ENCODE data around the gene MEIOSIN. TPM values are rescaled to one million over a fixed set of nuclear protein-coding genes. Genes with fewer than 3 reads are reported as not detected.
"Not testable (repeated sequence)": the region's sequence is repeated elsewhere in the genome, so short reads cannot be mapped to it uniquely, and the experiment has no call there.

Gene MEIOSIN
- total RNA-seq, result not detected in 2 replicates
- long read RNA-seq, result 0 reads

DNA sequence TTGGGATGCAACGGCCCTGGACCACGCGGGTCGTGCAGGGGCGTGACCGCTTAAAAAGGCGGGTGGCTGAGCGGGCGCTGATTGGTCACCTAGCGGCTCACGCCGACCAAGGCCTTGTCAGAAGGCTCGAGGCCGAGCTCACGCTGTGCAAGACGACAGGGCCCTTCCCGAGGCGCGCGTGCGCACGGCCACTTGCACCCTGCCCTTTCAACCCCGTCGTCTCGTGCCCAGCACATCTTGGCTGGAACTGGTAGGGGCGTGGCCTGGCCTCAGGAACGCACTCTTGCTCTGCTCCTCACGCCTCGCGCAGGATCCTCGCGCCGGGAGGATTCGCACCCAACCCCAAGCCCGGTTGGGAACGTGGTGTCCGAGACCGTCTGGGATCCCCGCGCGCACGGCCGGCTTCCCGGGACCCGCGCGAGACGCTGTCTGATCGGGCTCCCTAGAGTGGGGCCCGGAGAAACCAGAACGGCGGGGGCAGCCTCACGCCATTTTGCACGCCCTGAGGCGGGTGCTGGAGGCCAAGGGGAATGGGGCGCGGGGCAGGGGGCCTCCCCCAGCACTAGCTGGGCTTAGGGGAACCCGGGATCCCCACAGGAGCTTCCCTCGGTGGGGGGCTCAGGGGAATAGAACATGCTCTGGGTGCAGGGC, at the start of gene MEIOSIN:
MEIOSIN (plus strand) TSS at position 280 of the 651 bp plus-strand sequence. CDS start 1,938 bp downstream, outside the sequence.
- H3K27ac Mint-ChIP-seq (ENCODE audit: unreplicated experiment), result no peak within 1 kb of the TSS
- H3K9me3 Mint-ChIP-seq (ENCODE audit: unreplicated experiment), result no peaks in the 10 kb centered on the region
- no peak for DNase-seq (ENCODE audit: extremely low spot score, unreplicated experiment)
- H3K36me3 Mint-ChIP-seq (ENCODE audit: unreplicated experiment), result no peaks in the 10 kb centered on the region
- H3K4me3 Mint-ChIP-seq (ENCODE audit: unreplicated experiment), result no peak within 1 kb of the TSS
- no peaks in the 10 kb centered on the region for H3K27me3 Mint-ChIP-seq (ENCODE audit: unreplicated experiment)
- TF ChIP-seq CTCF (IDR thresholded peaks at IDR 0.05), result no peak
- H3K4me1 Mint-ChIP-seq (ENCODE audit: unreplicated experiment), result peaks cover 12% of the 10 kb centered on the region

- H3K4me3 Mint-ChIP-seq (ENCODE audit: unreplicated experiment); H3K27me3 Mint-ChIP-seq (ENCODE audit: unreplicated experiment); H3K27ac Mint-ChIP-seq (ENCODE audit: unreplicated experiment); DNase-seq (ENCODE audit: extremely low spot score, unreplicated experiment); H3K9me3 Mint-ChIP-seq (ENCODE audit: unreplicated experiment); H3K4me1 Mint-ChIP-seq (ENCODE audit: unreplicated experiment): not testable (repeated sequence)
- peaks cover 20% of the 10 kb centered on the region for H3K36me3 Mint-ChIP-seq (ENCODE audit: unreplicated experiment)
Measured at GRCh38 chr19:45685045-45685444, 48.2 kb upstream of the MEIOSIN start.

- H3K4me3 Mint-ChIP-seq (ENCODE audit: unreplicated experiment), result no peak overlapping the region
- no peak for TF ChIP-seq CTCF (IDR thresholded peaks at IDR 0.05)
- DNase-seq (ENCODE audit: extremely low spot score, unreplicated experiment), result no peak
- no peak overlapping the region for H3K27ac Mint-ChIP-seq (ENCODE audit: unreplicated experiment)
- no peaks in the 10 kb centered on the region for H3K27me3 Mint-ChIP-seq (ENCODE audit: unreplicated experiment)
- peaks cover 14% of the 10 kb centered on the region for H3K4me1 Mint-ChIP-seq (ENCODE audit: unreplicated experiment)
- no peaks in the 10 kb centered on the region for H3K9me3 Mint-ChIP-seq (ENCODE audit: unreplicated experiment)
- H3K36me3 Mint-ChIP-seq (ENCODE audit: unreplicated experiment), result peaks cover 22% of the 10 kb centered on the region
Measured at GRCh38 chr19:45687599-45687998, 45.6 kb upstream of the MEIOSIN start.

- H3K9me3 Mint-ChIP-seq (ENCODE audit: unreplicated experiment), result no peaks in the 10 kb centered on the region
- peaks cover 20% of the 10 kb centered on the region for H3K4me1 Mint-ChIP-seq (ENCODE audit: unreplicated experiment)
- TF ChIP-seq CTCF (IDR thresholded peaks at IDR 0.05), result no peak
- H3K27ac Mint-ChIP-seq (ENCODE audit: unreplicated experiment), result peak within 1 kb of the TSS; percentile 98
- H3K4me3 Mint-ChIP-seq (ENCODE audit: unreplicated experiment), result peak within 1 kb of the TSS; percentile 97
- no peaks in the 10 kb centered on the region for H3K27me3 Mint-ChIP-seq (ENCODE audit: unreplicated experiment)
- peaks cover 15% of the 10 kb centered on the region for H3K36me3 Mint-ChIP-seq (ENCODE audit: unreplicated experiment)
- DNase-seq (ENCODE audit: extremely low spot score, unreplicated experiment), result peak; percentile 98
Measured at GRCh38 chr19:45691516-45692186, 41.6 kb upstream of the MEIOSIN start, which contains the start of gene SNRPD2. SNRPD2 (minus strand) TSS chr19:45691953; CDS start chr19:45691888, 65 bp downstream.

DNA sequence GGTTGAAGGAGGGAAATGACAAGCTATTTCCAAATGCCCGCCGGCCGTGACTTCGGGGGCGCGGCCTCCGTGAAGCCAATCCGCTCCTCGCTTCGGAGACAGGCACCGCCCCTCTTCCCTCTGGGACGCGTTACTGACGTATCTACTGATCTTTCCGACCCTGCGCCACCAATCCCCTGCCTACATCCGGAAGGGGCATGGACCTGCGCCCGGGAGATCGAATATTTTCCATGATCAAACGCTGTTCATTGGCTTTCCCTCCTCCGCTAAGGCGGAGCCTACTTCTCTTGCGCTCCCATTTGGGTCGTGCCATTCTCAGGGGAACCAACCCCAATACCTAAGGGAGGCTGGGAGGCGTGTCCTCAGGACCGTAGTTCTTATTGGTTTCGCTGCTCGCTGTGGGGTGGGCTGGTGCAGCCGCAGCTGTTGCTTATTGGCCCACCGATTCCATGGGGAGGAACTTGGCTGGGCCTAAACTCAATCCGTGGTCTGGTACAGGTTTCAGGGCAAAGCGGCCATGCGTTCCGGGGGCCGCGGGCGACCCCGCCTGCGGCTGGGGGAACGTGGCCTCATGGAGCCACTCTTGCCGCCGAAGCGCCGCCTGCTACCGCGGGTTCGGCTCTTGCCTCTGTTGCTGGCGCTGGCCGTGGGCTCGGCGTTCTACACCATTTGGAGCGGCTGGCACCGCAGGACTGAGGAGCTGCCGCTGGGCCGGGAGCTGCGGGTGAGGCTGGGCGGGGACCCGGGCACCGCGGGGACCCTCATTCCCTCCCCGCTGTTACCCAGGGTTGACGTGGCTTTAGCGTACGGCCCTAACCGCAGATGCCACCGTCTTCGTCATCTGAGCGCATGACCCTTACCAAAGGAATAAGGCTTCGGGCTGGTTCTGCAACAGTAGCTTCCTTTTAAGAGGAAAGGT, 40.8 kb upstream of the MEIOSIN start, which contains the start of gene QPCTL:
QPCTL (plus strand) TSS at position 480 of the 919 bp plus-strand sequence; CDS start at position 518, 38 bp downstream.
- peak within 1 kb of the TSS; percentile 97 for H3K4me3 Mint-ChIP-seq (ENCODE audit: unreplicated experiment)
- no peak for TF ChIP-seq CTCF (IDR thresholded peaks at IDR 0.05)
- peaks cover 11% of the 10 kb centered on the region for H3K36me3 Mint-ChIP-seq (ENCODE audit: unreplicated experiment)

More for the DNA sequence above, 40.8 kb upstream of the MEIOSIN start, which contains the start of gene QPCTL:
- Mint-ChIP-seq H3K27ac (ENCODE audit: unreplicated experiment) (peak within 1 kb of the TSS; percentile 98), H3K4me1 (ENCODE audit: unreplicated experiment) (peaks cover 20% of the 10 kb centered on the region), H3K9me3 (ENCODE audit: unreplicated experiment) (no peaks in the 10 kb centered on the region), H3K27me3 (ENCODE audit: unreplicated experiment) (no peaks in the 10 kb centered on the region)
- peak; percentile 99 for DNase-seq (ENCODE audit: extremely low spot score, unreplicated experiment)
